GM18511 (cell line): ENCODE measurements around the gene HTR4.
"Not testable (repeated sequence)": the region's sequence is repeated elsewhere in the genome, so short reads cannot be mapped to it uniquely, and the experiment has no call there.

ENCODE experiments used
- ATAC-seq: cut with Tn5 transposase; IDR thresholded peaks from one replicate; pipeline ENCODE4 v1.9.1; 2021; ENCODE audit warnings: mild to moderate bottlenecking, moderate library complexity; ENCODE audit not compliant: unreplicated experiment

Gene HTR4

GRCh38 chr5:148541054-148541835, 113.1 kb downstream of the HTR4 start:
- ATAC-seq, result no peak

DNA sequence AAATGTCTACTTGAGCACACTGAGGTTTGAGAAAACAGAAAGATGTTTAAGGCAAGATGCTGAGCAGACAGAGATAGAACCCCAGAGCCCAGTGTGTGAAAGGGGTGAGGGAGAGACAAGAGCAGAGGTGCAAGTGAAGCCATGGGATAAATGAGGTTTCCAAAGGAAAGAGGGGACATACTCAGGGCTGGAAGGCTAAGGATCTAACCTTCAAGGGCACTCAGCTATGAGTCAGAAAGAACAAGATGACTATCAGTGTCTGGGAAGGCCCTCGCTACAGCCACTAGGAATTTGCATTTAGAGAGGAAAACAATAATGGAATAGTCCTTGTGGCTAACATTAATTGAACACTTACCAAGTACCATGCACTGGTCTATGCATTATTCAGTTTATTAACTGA, 113.7 kb downstream of the HTR4 start:
- no peak for ATAC-seq

- ATAC-seq, result no peak
These were observed 114.5 kb downstream of the HTR4 start for GRCh38 chr5:148539851-148540250.

GRCh38 chr5:148535190-148535589, 119.1 kb downstream of the HTR4 start:
- no peak for ATAC-seq

DNA sequence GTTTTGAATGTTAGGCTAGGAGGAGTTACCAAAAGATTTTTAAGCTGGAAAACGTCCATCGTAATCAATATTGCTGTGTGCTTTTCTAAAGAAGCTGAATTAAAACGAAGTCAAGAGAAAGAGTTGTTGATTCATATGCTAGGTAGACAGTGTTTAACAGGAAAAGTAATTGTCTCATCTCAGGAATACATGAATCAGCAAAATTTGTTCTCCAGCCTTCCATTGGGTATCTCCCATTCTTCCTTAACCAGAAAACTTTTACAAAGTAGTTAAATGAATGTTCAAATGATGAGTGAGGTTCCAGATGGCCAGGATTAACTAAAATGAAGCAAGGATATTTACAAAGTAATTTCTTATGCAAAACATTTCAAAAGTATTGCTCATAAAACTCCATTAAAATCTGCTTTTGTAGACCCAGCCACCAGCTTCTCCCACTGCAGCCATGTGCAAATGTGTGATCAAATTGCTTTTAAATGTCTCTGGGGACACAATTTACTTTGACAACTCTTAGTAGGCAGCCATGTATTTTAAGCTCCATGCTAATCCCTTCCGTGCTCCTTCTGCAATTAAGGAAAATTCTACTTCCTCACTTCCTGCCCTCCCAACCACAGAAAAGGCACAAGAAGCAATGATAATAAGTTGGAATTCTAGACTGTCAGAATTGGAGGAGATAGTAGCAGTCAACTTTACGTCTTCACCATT, 121.2 kb downstream of the HTR4 start:
- no peak for ATAC-seq

DNA sequence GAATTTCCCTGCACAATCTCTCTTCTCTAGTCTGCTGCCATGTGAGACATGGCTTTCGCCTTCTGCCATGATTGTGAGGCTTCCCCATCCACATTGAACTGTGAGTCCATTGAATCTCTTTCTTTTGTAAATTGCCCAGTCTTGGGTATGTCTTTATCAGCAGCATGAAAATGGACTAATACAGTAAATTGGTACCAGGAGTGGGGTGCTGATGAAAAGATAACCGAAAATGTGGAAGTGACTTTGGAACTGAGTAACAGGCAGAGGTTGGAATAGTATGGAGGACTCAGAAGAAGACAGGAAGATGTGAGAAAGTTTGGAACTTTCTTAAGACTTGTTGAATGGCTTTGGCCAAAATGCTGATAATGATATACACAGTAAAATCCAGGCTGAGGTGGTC, 124.9 kb downstream of the HTR4 start:
- ATAC-seq, result not testable (repeated sequence)

GRCh38 chr5:148524721-148525120, 129.6 kb downstream of the HTR4 start:
- no peak for ATAC-seq

DNA sequence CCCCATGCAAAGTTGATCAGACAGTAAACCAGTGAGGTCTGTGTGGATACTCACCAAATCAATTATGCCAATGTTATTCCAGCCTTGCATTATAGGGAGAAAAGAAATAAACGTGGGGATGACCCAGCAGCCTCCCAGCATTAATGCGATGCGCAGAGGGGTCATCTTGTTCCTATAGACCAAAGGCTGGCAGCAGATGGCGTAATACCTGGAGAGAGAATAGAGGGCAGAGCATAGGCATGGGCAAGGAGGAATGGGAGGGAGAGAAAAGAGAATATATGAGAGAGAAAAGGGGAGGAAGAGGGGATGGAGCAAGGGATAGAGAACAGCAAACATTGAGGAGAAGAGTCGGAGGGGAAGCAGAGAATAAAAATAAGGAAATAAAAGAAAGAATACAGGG, 131.2 kb downstream of the HTR4 start:
- no peak for ATAC-seq

GRCh38 chr5:148515460-148515859, 138.9 kb downstream of the HTR4 start:
- no peak for ATAC-seq

DNA sequence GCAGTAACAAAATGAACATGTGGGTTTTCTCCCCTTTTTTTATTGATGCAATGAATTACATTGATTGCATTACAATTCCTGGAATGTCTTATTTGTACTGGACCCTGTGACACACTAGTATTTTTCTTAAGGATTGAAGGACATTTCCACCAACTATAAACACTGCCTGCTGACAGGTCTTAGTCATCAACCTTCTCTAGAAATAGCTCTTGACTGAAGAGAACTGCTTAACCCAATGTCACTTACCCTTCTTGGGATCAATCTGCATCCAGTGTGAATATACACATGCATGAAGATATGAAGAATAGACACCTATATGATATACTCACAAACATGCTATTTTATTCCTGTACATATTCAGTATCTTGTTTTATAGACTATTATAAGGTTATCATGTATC, 140.0 kb downstream of the HTR4 start:
- ATAC-seq, result no peak

- ATAC-seq, result no peak
These were observed 141.8 kb downstream of the HTR4 start for GRCh38 chr5:148512498-148512897.

DNA sequence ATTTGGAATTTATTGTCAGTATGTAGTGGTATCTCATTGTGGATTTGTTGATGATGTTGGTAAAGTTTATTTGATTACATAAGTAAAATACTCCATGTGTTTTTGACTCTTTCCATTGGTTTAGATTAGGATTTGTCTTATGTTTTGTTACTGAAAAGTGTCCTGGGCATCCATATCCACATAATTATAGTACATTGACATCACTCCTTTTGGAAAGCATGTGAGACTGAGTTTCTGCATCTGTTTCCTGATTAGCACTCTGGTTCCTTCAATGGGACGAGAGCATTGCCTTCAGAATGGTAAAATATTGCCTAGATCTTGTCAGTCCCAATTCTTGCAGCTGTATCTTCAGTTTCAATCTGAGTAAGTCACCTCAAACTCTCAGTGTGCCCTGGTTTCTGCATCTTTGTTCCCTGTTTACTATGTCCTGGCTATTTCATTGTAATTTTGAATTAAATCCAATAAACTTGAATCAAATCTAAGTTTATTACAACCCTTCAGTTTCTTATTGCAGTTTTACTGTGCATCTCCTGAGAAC, 142.4 kb downstream of the HTR4 start:
- peak; percentile 95 for ATAC-seq

DNA sequence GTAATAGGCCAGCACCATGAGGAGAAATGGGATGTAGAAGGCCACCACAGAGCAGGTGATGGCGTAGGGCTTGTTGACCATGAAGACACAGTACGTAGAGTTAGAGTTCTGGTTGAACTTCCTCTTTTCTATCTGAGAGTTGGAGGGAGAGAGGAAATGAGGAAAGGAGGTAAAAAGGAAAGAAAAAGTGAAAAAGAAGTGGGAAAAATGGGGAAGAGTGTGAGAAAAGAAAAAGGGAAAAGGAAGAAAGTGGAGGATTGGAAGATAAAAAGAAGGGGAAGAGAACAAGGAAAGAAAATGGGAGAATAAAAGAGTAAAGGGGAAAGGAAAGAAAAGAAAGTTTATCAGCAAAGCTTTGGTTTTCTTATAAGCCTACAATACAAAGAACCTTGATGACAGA, 144.4 kb downstream of the HTR4 start:
- ATAC-seq, result no peak

DNA sequence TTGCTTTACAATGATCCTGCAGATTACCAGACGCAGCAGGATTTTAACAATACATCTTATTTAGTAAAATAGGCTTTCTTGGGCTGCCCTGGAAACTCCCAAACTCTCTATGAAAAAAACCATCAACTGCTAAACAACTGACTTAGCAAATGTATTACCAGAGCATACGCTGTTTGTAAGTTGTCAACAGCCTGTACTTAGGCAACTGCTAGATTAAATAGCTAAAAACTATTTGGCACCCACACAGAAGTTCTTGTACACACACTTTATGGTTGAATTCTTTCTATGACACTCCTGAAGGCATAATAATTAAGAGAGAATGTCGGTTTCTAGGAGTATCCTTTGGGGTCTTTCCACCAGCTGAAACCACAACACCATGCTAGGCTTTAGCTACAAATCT, 146.7 kb downstream of the HTR4 start:
- no peak for ATAC-seq

DNA sequence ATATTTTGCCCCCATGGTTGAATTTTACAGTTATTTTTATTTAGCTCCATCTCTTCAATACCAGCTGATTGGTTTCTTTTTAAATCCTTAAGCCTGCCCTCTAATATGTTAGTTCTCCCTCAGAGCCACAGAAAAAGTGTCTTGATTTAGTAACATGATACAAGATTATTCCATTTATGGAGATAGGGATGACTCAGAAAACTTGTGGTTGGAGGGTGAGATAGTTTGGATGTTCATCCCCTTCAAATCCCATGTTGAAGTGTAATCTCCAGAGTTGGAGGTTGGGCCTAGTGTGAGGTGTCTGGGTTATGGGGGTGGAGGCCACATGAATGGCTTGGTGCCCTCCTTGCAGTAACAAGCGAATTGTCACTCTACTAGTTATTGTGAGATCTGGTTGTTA, 154.9 kb downstream of the HTR4 start:
- ATAC-seq, result no peak

- no peak for ATAC-seq
These were observed 156.6 kb downstream of the HTR4 start for GRCh38 chr5:148497757-148498156.

GRCh38 chr5:148492351-148492750, 162.0 kb downstream of the HTR4 start:
- no peak for ATAC-seq

GRCh38 chr5:148491793-148492184, 162.5 kb downstream of the HTR4 start:
- no peak for ATAC-seq

- ATAC-seq, result no peak
These were observed 163.1 kb downstream of the HTR4 start for GRCh38 chr5:148491015-148491792.

GRCh38 chr5:148488757-148489156, 165.6 kb downstream of the HTR4 start:
- no peak for ATAC-seq

DNA sequence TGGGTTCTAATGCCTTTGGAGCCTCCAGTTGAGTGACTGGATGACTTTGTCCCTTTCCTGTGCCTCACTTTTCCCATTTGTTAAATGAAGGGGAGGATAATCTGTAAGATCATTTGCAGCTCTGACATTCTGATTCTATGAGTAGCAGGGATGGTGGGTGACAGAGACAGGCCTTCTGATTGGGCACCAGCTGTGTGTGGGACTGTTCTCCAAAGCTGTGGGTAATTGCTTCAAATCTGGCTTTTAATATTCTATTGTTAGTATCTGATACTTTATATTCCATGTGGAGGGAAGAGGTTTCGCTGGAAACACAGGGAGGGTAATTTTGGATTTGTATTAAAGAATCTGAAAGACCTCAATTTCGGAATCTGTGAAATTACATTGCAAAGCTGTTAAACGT, 167.9 kb downstream of the HTR4 start:
- ATAC-seq, result no peak
